Psoas muscle (tissue), 8 donors: Measurements from ENCODE around the gene COL5A1. TPM values are rescaled to one million over a fixed set of nuclear protein-coding genes. Genes with fewer than 3 reads are reported as not detected.
A peak's percentile ranks its signal among the peaks of the same experiment; 100 is the strongest.

Source experiments
- ATAC-seq, 4 donors: fragments of 200-7000 bp; cut with Tn5 transposase; one replicate each; pipeline ENCODE4 v1.9.1; 2020; ENCODE audit warnings: moderate library complexity in 3 of 4, mild to moderate bottlenecking in 2 of 4
- DNase-seq, 2 donors: peaks; one replicate each; pipeline ENCODE4 v3.0.0-alpha.2; 2020
- H3K27ac ChIP-seq: fragments of 200-600 bp; one replicate; pipeline ENCODE4 v1.8.0; 2022
- H3K27me3 ChIP-seq, 3 donors: fragments of 200-600 bp in 1 of 3; one replicate each; pipeline versions ENCODE4 v1.6.1 to v1.8.0; 2013 to 2022; ENCODE audit warnings: low read length in 2 of 3, mild to moderate bottlenecking in 2 of 3, moderate library complexity in 1 of 3; ENCODE audit not compliant: insufficient read depth in 3 of 3
- H3K36me3 ChIP-seq, 2 donors: fragments of 200-600 bp in 1 of 2; one replicate each; pipeline versions ENCODE4 v1.6.1 to v1.8.0; 2013 to 2022; ENCODE audit warnings: low read depth in 1 of 2, mild to moderate bottlenecking in 1 of 2, moderate library complexity in 1 of 2; ENCODE audit not compliant: insufficient read depth in 1 of 2
- H3K4me1 ChIP-seq: fragments of 200-600 bp; one replicate; pipeline ENCODE4 v1.8.0; 2022
- H3K4me3 ChIP-seq: fragments of 200-600 bp; one replicate; pipeline ENCODE4 v1.8.0; 2022; ENCODE audit warnings: mild to moderate bottlenecking
- H3K9me3 ChIP-seq: fragments of 200-600 bp; one replicate; pipeline ENCODE4 v1.8.0; 2022
- WGBS, 3 donors: extraction: QIAGEN DNeasy Blood & Tissue Kit; methylation state at CpG; one replicate each; pipeline versions ENCODE4 v1.1.6 to v1.1.7; 2013; 5-methylcytosine and 5-hydroxymethylcytosine counted together
- intact Hi-C, 2 donors: fragments of 100-400 bp; cut with DNase I; formaldehyde crosslinking; loops; one replicate each; pipeline versions ENCODE4 v1.11.0 to v1.14.2; 2022
- polyA plus RNA-seq, 3 donors: library from polyadenylated mRNA; stranded (reverse); fragments of 200-250 nt; gene quantifications; one replicate each; pipeline ENCODE4 v1.2.3, GENCODE V29; 2013
- total RNA-seq, 4 donors: library from RNA; stranded (reverse); fragmentation: NEBNext Ultra II Directional in 2 of 4; extraction: Animal tissue kit (Norgen Biotek cat#: 25700) in 2 of 4; gene quantifications; one replicate each; pipeline versions ENCODE4 v1.2.1 to v1.2.4, GENCODE V29; 2021 to 2023
- TF ChIP-seq, protein P1 (sequence below): fragments of 200-600 bp; IDR thresholded peaks from one replicate; pipeline ENCODE4 v1.8.0; 2022; ENCODE audit warnings: antibody characterized with exemption
- donor health status: healthy with polysubstance abuse.
- donor health status: DM: no; HTN: no; CAD: no; lungs with moderate emphysema.
- donor health status: Bipolar disorder and iron deficiency.
- donor health status: healthy.
- donor health status: DM: yes; HTN: yes; CAD: no.
- donor health status: DM: no; HTN: no; CAD: no.
- donor health status: DM: no; HTN: no; CAD: no.
- donor health status: DM: yes; HTN: yes; CAD: no.

The COL5A1 gene
- total and polyA plus RNA-seq, 7 donors: 1.7 to 11.3 (median 3.4) TPM

DNA sequence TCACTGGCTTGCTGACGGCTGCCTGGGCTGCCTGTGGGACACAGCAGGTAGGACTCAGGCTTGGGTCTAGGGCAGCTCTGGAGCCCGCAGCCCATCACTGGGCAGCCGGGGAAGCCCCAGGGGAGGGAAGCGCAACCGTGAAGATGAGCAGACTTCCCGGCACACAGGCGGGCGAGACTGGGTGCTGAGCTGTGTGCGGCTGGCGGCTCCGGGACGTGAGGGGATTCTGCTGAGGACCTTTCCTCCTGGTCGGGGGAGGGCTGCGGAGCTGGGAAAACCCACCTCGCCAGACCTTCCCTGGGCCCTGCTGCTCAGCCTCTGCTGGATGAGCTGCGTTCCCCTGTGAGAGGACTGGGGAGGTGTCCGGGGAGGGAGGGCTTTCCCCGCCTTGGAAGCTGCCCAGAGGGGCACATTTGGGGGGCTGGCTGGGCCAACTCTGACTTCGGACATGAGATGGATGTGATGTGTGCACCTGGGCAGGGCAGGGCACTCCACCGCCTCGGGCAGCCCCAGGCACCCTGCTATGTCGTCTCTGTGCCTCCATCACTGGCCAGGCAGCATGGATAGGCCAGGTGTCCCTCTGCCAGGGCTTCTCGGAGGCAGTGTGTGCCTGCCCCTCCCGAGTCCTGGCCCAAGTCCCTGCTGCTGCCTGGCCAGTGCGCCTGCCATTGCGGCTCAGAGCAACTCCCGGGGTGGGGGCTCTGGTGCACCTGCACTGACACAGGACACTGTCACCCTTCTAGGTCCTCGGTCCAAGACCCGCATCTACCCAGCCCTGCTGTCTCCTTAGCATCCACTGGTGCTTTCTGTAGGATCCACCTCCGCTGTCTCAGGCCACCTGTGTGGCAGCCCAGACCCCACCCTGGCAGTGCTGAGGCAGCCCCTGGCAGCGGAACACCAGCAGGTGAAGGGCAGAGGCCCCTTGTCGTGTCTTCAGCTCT is 66.4 kb downstream of the COL5A1 start:
- peaks cover 0 to 40% (median 7%) of the 10 kb centered on the region in 3 donors for H3K27me3 ChIP-seq
- DNase-seq (peak in 1 of 2 donors; percentile 58), ATAC-seq (no peak)
- H3K9me3 ChIP-seq: no peaks in the 10 kb centered on the region
- no peak overlapping the region for H3K4me3 ChIP-seq
- TF ChIP-seq, protein P1, sequence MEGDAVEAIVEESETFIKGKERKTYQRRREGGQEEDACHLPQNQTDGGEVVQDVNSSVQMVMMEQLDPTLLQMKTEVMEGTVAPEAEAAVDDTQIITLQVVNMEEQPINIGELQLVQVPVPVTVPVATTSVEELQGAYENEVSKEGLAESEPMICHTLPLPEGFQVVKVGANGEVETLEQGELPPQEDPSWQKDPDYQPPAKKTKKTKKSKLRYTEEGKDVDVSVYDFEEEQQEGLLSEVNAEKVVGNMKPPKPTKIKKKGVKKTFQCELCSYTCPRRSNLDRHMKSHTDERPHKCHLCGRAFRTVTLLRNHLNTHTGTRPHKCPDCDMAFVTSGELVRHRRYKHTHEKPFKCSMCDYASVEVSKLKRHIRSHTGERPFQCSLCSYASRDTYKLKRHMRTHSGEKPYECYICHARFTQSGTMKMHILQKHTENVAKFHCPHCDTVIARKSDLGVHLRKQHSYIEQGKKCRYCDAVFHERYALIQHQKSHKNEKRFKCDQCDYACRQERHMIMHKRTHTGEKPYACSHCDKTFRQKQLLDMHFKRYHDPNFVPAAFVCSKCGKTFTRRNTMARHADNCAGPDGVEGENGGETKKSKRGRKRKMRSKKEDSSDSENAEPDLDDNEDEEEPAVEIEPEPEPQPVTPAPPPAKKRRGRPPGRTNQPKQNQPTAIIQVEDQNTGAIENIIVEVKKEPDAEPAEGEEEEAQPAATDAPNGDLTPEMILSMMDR: no peak
- intact Hi-C loops: no loop called here
- H3K4me1 ChIP-seq: no peaks in the 10 kb centered on the region
- H3K27ac ChIP-seq: peak overlapping the region; percentile 1
- WGBS, 3 donors: 45 to 62% (median 51%) methylated on average over 31 to 32 of the region's 32 CpGs
- H3K36me3 ChIP-seq: no peaks in the 10 kb centered on the region

GRCh38 chr9:134708672-134709038 is 67.1 kb downstream of the COL5A1 start:
- H3K27ac ChIP-seq: no peak overlapping the region
- TF ChIP-seq, protein P1: no peak
- 12 to 36% (median 21%) methylated on average over 11 of the region's 11 CpGs for WGBS, 3 donors
- ATAC-seq (no peak), DNase-seq (peak in 1 of 2 donors; percentile 48)
- intact Hi-C loops: no loop called here
- no peaks in the 10 kb centered on the region for H3K36me3 ChIP-seq
- no peaks in the 10 kb centered on the region for H3K4me1 ChIP-seq
- H3K9me3 ChIP-seq: no peaks in the 10 kb centered on the region
- H3K27me3 ChIP-seq: peaks cover 0 to 45% (median 5%) of the 10 kb centered on the region in 3 donors
- no peak overlapping the region for H3K4me3 ChIP-seq

GRCh38 chr9:134709512-134710270 is 68.1 kb downstream of the COL5A1 start:
- DNase-seq (peak; percentile 52 to 68), ATAC-seq (peak in 3 of 4 donors; percentile 21 to 37 (median 28))
- intact Hi-C loops: no loop called here
- H3K27me3 ChIP-seq: peaks cover 0 to 45% (median 5%) of the 10 kb centered on the region in 3 donors
- H3K4me1 ChIP-seq: no peaks in the 10 kb centered on the region
- TF ChIP-seq, protein P1: no peak
- H3K36me3 ChIP-seq: no peaks in the 10 kb centered on the region
- no peaks in the 10 kb centered on the region for H3K9me3 ChIP-seq
- H3K27ac ChIP-seq: peak overlapping the region; percentile 46
- 42 to 46% (median 42%) methylated on average over 28 to 29 of the region's 29 CpGs for WGBS, 3 donors
- H3K4me3 ChIP-seq: no peak overlapping the region

DNA sequence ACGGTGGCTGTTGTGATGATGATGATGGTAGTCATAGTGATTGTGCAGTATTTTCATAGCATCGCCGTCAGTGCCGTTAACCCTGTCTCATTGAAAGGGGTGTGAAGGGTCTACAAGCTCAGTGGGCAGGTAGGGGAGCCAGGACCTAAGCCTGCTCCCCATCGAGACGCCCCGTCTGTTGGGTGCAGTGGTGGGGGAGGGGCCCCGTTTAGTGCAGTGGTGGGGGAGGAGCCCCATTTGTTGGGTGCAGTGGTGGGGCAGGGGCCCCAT is 68.6 kb downstream of the COL5A1 start:
- Histone ChIP-seq H3K4me1 (no peaks in the 10 kb centered on the region), H3K36me3 (no peaks in the 10 kb centered on the region), H3K4me3 (no peak overlapping the region), H3K9me3 (no peaks in the 10 kb centered on the region), H3K27ac (no peak overlapping the region), H3K27me3 (peaks cover 0 to 45% (median 5%) of the 10 kb centered on the region in 3 donors)
- WGBS, 3 donors: 52 to 67% (median 57%) methylated on average over 8 of the region's 8 CpGs
- intact Hi-C loops: no loop called here
- TF ChIP-seq, protein P1: no peak
- DNase-seq: peak in 1 of 2 donors; percentile 52
- ATAC-seq: no peak
